DND-41 (cell line): ENCODE data around the gene CCDC71L.

Source experiments
- ATAC-seq: fragments of 200-7000 bp; cut with Tn5 transposase; 3 replicates; pipeline ENCODE4 v1.9.1; 2021; ENCODE audit warnings: low read depth; ENCODE audit not compliant: insufficient read depth
- DNase-seq: peaks from one replicate; pipeline ENCODE4 v3.0.0-alpha.2; 2020
- H2AFZ ChIP-seq: 2 replicates; pipeline ENCODE4 v1.6.0; 2012; ENCODE audit warnings: low read depth, low read length
- H3K27ac ChIP-seq: 2 replicates; pipeline ENCODE4 v1.5.1; 2012; ENCODE audit warnings: low read length, inconsistent platforms
- H3K27me3 ChIP-seq: fragments of 200-600 bp; sonication (generic); 2 replicates; pipeline ENCODE4 v1.6.0; 2012; ENCODE audit warnings: low read length, mild to moderate bottlenecking, inconsistent platforms; ENCODE audit not compliant: insufficient read depth, poor library complexity
- H3K36me3 ChIP-seq: 2 replicates; pipeline ENCODE4 v1.5.1; 2012; ENCODE audit warnings: low read length, inconsistent platforms; ENCODE audit not compliant: insufficient read depth
- H3K4me1 ChIP-seq: 2 replicates; pipeline ENCODE4 v1.5.1; 2012; ENCODE audit warnings: mild to moderate bottlenecking, low read length; ENCODE audit not compliant: insufficient read depth
- H3K4me2 ChIP-seq: 2 replicates; pipeline ENCODE4 v1.6.0; 2012; ENCODE audit warnings: mild to moderate bottlenecking, moderate library complexity, low read length, inconsistent platforms; ENCODE audit not compliant: insufficient read depth
- H3K4me3 ChIP-seq, 2 experiments: fragments of 200-600 bp in 1 of 2; shearing (Covaris generic) in 1 of 2; 2 replicates each; pipeline ENCODE4 v1.5.1; 2012 to 2016; ENCODE audit warnings: inconsistent platforms in 2 of 2, low read length in 2 of 2, mild to moderate bottlenecking in 2 of 2, low read depth in 1 of 2, moderate library complexity in 1 of 2
- H3K79me2 ChIP-seq: 2 replicates; pipeline ENCODE4 v1.6.0; 2012; ENCODE audit warnings: low read length, inconsistent platforms; ENCODE audit not compliant: insufficient read depth
- H3K9ac ChIP-seq: 2 replicates; pipeline ENCODE4 v1.6.0; 2012; ENCODE audit warnings: low read depth, mild to moderate bottlenecking, inconsistent platforms, low read length, moderate library complexity
- H3K9me3 ChIP-seq: 2 replicates; pipeline ENCODE4 v1.5.1; 2012; ENCODE audit warnings: low read length, moderate library complexity, mild to moderate bottlenecking, inconsistent platforms; ENCODE audit not compliant: insufficient read depth, severe bottlenecking
- H4K20me1 ChIP-seq: 2 replicates; pipeline ENCODE4 v1.6.0; 2012; ENCODE audit warnings: low read length; ENCODE audit not compliant: insufficient read depth
- EZH2 ChIP-seq: IDR thresholded peaks from 3 replicates; pipeline ENCODE4 v1.6.1; 2012; ENCODE audit warnings: borderline replicate concordance, low read depth, mild to moderate bottlenecking, moderate library complexity, low read length, inconsistent platforms; ENCODE audit not compliant: severe bottlenecking
- TF ChIP-seq, protein P1 (sequence below): IDR thresholded peaks from 2 replicates; pipeline ENCODE4 v1.5.1; 2012; ENCODE audit warnings: borderline replicate concordance, low read length, moderate library complexity, mild to moderate bottlenecking; ENCODE audit not compliant: poor library complexity, severe bottlenecking; ENCODE audit errors: extremely low read depth

CCDC71L gene

DNA sequence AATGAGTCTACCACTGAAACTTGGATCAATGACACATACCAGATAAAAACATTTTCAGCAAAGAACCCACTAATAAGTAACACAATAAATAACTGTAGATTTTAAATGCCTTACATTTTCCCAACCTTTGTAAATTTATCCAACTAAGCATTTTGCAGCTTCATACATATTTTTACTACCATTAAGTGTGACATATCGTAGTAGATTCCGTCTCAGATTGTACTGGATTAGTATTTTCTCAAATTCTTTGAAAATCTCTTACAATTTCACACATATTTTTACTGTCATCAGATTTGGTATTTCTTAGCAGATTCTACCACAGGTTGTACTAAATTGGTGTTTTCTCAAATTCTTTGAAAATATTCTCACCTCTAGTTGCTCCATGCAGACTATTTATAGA is 26.0 kb downstream of the CCDC71L start:
- H3K4me2 ChIP-seq: no peak overlapping the region
- TF ChIP-seq, protein P1, sequence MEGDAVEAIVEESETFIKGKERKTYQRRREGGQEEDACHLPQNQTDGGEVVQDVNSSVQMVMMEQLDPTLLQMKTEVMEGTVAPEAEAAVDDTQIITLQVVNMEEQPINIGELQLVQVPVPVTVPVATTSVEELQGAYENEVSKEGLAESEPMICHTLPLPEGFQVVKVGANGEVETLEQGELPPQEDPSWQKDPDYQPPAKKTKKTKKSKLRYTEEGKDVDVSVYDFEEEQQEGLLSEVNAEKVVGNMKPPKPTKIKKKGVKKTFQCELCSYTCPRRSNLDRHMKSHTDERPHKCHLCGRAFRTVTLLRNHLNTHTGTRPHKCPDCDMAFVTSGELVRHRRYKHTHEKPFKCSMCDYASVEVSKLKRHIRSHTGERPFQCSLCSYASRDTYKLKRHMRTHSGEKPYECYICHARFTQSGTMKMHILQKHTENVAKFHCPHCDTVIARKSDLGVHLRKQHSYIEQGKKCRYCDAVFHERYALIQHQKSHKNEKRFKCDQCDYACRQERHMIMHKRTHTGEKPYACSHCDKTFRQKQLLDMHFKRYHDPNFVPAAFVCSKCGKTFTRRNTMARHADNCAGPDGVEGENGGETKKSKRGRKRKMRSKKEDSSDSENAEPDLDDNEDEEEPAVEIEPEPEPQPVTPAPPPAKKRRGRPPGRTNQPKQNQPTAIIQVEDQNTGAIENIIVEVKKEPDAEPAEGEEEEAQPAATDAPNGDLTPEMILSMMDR: no peak
- no peak for TF ChIP-seq EZH2
- no peaks in the 10 kb centered on the region for H3K79me2 ChIP-seq
- no peaks in the 10 kb centered on the region for H4K20me1 ChIP-seq
- no peak overlapping the region for H2AFZ ChIP-seq
- no peak overlapping the region for H3K9ac ChIP-seq
- no peak for ATAC-seq
- no peaks in the 10 kb centered on the region for H3K36me3 ChIP-seq
- no peak overlapping the region for H3K4me3 ChIP-seq
- H3K9me3 ChIP-seq: no peaks in the 10 kb centered on the region
- H3K27ac ChIP-seq: no peak overlapping the region
- no peaks in the 10 kb centered on the region for H3K4me1 ChIP-seq
- no peak for DNase-seq
- H3K27me3 ChIP-seq: peaks cover 3% of the 10 kb centered on the region

DNA sequence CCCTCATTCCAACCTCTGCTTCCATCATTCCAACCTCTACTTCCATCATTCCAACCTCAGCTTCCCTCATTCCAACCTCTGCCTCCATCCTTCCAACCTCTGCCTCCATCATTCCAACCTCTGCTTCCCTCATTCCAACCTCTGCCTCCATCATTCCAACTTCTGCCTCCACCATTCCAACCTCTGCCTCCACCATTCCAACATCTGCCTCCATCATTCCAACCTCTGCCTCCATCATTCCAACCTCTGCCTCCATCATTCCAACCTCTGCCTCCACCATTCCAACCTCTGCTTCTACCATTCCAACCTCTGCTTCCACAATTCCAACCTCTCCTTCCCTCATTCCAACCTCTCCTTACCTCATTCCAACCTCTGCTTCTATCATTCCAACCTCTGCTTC is 30.3 kb downstream of the CCDC71L start:
- no peak overlapping the region for H3K4me3 ChIP-seq
- ATAC-seq (no peak), DNase-seq (no peak)
- no peak overlapping the region for H3K9ac ChIP-seq
- no peak overlapping the region for H3K27ac ChIP-seq
- no peaks in the 10 kb centered on the region for H3K9me3 ChIP-seq
- no peak overlapping the region for H2AFZ ChIP-seq
- H3K4me1 ChIP-seq: no peaks in the 10 kb centered on the region
- H3K27me3 ChIP-seq: peaks cover 3% of the 10 kb centered on the region
- H3K79me2 ChIP-seq: no peaks in the 10 kb centered on the region
- no peaks in the 10 kb centered on the region for H3K36me3 ChIP-seq
- H3K4me2 ChIP-seq: no peak overlapping the region
- no peak for TF ChIP-seq EZH2
- TF ChIP-seq, protein P1: no peak
- H4K20me1 ChIP-seq: no peaks in the 10 kb centered on the region

DNA sequence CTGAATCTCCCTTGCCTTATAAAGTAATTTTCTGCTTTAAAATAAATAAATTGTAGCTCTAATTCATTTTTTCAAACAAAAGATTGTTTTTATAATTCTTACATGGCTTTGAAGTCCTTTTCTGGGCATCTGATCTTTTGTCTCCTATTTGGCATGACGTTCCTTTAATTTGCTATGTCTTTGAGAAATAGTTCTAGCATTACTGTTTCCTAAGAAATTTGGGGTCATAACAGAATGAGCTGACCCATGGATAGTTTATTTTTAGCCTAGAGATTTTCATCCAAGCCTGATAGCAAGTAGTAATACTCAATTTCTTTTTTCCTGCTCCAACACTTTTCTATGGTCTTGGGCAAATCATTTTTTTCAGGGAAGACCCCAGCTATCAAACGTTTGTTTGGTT is 31.4 kb downstream of the CCDC71L start:
- H3K4me3 ChIP-seq: no peak overlapping the region
- no peak overlapping the region for H3K27ac ChIP-seq
- no peaks in the 10 kb centered on the region for H3K4me1 ChIP-seq
- H3K9me3 ChIP-seq: no peaks in the 10 kb centered on the region
- DNase-seq (no peak), ATAC-seq (no peak)
- H3K9ac ChIP-seq: no peak overlapping the region
- no peaks in the 10 kb centered on the region for H3K79me2 ChIP-seq
- peaks cover 3% of the 10 kb centered on the region for H3K27me3 ChIP-seq
- no peak overlapping the region for H3K4me2 ChIP-seq
- TF ChIP-seq EZH2: no peak
- TF ChIP-seq, protein P1: no peak
- H3K36me3 ChIP-seq: no peaks in the 10 kb centered on the region
- H4K20me1 ChIP-seq: no peaks in the 10 kb centered on the region
- H2AFZ ChIP-seq: no peak overlapping the region
